C4-2B (cell line): ENCODE measurements around the gene GARNL3.

Source experiments
- CTCF ChIP-seq: fragments of 450-650 bp; conservative IDR thresholded peaks from 2 replicates; pipeline ENCODE4 v1.5.1; 2017; ENCODE audit warnings: mild to moderate bottlenecking
- ZFX ChIP-seq: fragments of 450-650 bp; IDR thresholded peaks from 2 replicates; pipeline ENCODE4 v1.6.1; 2017

- TF ChIP-seq CTCF (no peak), ZFX (no peak)
Observed at GRCh38 chr9:127341152-127341551, 76.6 kb downstream of the GARNL3 start.
